ENCODE data around the gene CAMTA1.

Gene CAMTA1

DNA sequence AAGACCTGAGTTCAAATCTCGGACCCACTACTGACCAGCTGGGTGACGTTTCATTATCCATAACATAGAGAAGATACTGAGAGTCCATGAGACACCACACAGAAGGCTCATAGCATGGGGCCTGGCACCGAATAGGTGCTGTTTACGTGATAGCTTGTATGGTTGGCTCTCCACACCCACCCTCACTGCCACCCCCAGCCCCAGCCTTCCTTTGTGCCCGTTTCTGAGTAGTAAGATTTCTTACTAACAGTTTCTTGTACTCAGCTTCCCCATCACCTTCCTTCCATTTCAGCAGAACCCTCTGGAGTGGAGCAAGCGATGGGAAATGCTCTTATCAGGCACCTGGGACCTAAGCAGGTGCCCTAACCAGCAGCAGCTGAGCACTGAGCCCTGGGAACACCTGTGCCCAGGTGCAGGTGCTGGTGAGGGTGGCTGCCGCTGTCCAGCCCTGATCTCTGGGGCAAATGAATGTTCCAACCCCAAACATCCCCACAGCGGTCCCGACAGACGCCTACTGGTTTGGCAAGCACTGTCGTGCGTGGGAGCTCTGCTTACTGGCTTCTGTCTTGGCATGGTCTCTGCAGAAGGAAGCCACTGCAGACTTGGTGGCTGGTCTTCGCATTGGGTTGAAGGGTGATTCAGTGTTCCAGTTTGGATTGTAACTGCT is 225.4 kb downstream of the CAMTA1 start:
- no peak for DNase-seq

DNA sequence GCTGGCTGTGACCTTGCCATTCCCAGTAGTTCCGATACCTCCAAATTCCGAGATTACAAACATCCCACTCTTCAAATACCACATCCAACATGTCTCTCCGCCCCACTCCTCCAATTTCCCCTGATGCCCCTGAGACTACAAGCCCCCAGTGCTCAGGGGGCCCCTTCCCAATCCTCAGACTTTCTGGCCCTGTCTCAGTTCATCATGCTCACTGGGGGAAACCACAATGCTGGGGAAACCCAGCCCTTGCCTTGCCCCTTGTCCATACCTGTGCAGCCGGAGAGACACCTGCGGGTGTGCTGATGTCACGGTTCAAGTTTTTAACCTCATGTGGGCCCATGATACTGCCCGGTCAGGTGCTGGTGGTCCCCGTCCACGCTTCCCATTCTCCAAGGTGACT is 226.6 kb downstream of the CAMTA1 start:
- no peak for DNase-seq

DNA sequence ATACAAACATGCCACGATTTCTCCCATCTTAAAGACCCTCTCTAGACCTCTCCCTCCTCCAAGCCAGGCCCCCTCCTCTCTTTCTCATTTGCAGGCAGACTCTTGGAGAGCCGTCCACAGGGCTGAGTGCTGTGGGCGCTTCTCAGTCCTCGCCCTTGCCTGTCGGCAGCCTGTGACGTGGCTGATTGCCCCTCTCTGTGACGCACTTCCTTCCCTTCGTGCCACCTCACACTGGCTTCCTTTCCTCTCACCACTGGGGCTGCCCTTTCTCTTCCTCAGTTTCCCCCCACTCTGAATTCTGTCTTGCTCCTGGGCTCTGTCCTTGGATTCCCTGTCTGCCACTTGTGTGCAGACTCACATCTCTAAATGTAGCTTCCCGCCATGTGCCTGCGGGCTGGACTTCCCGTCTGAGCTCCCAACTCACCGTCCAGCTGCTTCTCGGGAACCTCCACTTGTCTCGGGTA is 227.2 kb downstream of the CAMTA1 start:
- no peak for DNase-seq

GRCh38 chr1:7013833-7014639 is 228.8 kb downstream of the CAMTA1 start:
- no peak for DNase-seq

GRCh38 chr1:7014640-7014930 is 229.3 kb downstream of the CAMTA1 start:
- peak; percentile 50 for DNase-seq

GRCh38 chr1:7015022-7015421 is 229.8 kb downstream of the CAMTA1 start:
- no peak for DNase-seq

- no peak for DNase-seq
Observed at GRCh38 chr1:7018351-7018750, 233.1 kb downstream of the CAMTA1 start.

DNA sequence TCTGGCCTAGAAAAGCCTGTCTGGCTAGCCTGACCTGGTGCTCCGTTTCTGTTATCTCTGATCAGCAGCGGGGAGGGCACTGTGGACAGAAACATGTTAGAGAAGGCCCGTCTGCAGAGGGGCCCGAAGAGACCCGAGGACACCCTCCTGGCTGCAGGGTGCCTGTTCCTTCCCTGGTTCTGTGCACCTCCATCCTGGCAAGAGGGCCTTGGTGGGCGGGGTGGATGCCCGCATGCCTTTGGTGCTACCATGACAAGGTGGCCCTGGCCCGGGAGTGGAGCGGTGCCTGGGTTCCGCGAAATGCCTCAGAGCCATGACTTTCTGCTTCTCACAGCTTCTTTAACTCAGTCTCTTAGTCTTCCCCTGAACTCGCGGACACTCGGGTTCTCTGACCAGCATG is 233.6 kb downstream of the CAMTA1 start:
- DNase-seq = no peak

DNA sequence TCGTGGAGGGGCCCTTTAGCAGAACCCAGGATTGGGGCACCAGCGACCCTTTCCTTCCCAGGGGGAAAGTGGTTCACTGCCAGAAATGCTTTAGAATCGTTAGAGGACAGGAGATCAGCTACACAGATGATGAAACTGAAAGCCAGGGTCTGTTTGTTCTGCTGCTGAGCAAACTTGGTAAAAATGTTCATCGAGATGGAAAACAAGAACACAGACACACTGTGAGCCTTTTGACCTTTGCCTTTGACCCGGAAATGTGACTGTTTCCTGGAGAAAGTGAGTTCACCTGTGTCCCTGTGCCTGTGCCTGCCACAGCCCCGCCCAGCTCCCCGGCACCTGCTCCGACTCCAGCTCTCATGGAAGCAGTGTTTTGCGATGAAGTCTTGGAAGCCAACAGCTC is 234.3 kb downstream of the CAMTA1 start:
- peak; percentile 19 for DNase-seq

DNA sequence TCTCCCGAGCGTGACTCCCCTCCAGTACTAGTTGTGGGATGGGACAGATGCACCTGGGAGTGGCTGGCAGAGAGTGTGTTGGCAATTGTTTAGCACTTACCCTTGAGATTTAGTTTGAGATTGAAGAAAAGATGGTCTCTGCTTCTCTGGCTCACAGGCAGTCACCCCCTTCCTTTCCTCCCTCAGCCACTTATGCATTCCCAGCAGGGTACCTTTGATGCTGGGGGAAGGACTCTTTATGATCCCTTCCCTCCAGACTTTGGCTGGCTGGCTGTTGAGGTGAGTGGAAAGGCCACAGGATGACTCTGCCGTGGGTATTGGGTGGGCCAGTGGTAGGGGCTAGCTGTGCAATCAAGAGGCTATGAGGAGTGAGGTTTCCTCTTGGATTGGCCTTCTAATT is 236.8 kb downstream of the CAMTA1 start:
- DNase-seq = no peak

DNA sequence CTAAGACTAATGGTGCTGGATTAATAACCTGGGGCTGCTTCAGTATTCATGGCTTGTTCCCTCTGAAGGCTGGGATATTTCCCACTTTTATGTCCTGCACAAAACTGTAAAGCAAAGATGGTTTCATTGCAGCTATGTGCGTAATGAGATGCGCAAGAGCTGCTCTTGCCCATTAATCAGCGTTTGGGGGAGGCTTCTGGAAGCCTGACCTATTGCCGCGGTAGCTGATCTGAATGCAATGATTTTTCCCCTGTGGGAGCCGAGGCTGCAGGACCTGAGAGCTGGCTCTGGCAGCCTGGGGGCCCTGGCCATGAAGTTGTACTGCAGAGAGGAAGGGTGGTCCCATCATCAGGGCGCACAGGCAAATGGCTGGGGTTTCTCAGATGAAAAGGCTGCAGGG is 239.8 kb downstream of the CAMTA1 start:
- DNase-seq = no peak

GRCh38 chr1:7026169-7026568 is 240.9 kb downstream of the CAMTA1 start:
- DNase-seq = no peak

DNA sequence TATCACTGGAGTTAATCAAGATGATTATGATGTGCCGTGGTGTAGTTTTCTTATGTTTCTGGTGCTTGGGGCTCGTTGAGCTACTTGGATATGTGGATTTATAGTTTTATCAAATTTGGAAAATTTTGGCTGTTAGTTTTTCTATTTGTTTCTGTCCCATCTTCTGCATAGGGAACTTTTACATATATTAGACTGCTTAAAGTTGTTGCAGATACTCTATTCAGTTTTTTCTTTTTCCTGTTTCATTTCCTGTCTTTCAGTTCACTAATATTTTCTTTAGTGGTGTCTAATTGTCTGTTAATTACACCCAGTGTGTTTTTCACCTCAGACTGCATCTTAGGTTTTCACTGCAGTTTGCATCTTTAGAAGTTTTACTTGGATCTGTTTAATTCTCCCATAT is 247.7 kb downstream of the CAMTA1 start:
- DNase-seq = no peak

GRCh38 chr1:7036386-7036785 is 251.1 kb downstream of the CAMTA1 start:
- DNase-seq = no peak

- DNase-seq = no peak
Observed at GRCh38 chr1:7039590-7040220, 254.5 kb downstream of the CAMTA1 start.

GRCh38 chr1:7040969-7041695 is 255.9 kb downstream of the CAMTA1 start:
- DNase-seq = no peak

DNA sequence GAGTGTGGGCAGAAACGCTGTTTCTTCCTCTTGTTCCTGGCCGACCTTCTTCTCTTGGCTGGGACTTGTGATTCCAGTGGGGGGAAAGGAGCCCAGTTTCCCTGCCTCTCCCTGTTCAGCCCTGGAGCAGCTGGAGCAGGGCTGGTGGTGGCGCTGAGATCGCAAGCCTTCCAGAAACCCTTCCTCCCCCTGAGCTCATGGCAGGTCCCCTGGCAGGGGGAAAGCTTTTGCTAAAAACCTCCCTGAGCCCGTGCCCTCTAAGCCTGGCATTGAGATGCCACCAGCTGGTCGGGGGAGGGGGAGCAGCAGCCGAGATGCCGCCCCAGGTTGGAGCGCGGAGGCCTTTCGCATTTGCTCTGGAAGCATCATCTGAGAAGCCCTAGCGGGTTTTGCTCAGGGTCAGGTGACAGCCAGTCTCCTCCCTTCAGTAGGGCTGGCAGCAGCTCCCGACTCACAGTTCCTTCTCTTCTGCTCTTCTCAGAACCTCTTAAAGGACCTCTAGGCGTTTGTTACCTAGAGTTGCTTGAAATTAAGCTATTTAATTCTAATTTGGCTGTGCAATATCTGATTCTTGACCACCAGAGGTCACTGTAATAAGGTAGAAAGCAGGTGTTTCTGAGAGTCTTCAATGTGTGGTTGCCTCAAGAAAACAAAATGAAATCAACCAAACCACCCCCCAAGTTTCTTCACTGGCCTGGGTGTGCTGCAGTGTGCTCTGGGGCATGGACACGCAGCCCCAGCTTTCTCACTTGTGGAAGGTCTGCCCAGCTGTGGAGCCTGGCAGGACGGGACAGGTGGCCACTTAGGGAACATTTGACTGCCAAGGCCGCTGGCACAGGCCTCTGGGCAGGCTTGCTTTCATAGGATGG is 257.3 kb downstream of the CAMTA1 start:
- DNase-seq = no peak

GRCh38 chr1:7043191-7043549 is 257.9 kb downstream of the CAMTA1 start:
- no peak for DNase-seq

- no peak for DNase-seq
Observed at GRCh38 chr1:7043719-7044535, 258.7 kb downstream of the CAMTA1 start.

DNA sequence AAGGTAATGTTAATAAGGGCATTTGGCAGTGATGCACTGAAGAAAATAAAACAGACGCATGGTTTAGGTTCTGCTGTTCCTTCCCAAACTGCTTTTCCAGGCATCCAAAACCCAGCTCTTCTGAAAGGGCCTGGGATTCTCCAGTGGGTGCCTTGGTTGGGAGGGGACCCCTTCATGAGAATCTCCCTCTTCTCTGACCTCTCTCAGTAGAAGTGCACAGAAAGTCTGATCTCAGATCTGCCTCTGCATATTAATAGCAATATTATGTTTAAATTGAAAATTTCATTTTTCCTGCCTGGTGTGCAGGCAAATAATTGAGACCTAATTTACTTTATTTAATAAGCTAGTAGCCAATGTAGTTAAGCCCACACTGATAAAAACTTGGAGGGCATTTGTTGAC is 260.6 kb downstream of the CAMTA1 start:
- no peak for DNase-seq

- DNase-seq = peak; percentile 76
Observed at GRCh38 chr1:7046314-7046713, 261.1 kb downstream of the CAMTA1 start.

DNA sequence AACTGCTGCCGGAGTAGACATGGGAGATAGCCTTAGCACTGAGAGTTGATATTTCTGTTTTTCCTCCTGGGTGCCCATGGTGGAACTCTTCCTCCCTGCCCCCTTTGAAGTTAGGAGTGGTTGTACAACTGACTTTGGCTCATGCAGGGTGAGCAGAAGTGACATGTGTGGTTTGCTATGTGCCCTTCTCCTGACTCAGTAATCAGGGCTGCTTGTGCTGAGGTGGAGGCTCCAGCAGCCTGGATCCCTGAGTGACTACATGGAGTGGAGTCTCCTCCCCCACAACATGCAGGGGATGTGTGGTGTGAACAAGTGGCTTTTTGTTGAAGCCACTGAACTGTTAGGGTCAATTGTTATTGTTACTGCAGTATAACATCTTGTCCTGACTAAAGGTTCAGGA is 261.6 kb downstream of the CAMTA1 start:
- DNase-seq = no peak

Measured in right forelimb (tissue), 1 donor.